Measurements from ENCODE around the gene ANKMY2. TPM values are rescaled to one million over a fixed set of nuclear protein-coding genes. Genes with fewer than 3 reads are reported as not detected.
A peak's percentile ranks its signal among the peaks of the same experiment; 100 is the strongest.

ANKMY2 gene
- total RNA-seq, 2 donors from 2014 or later: 8.6 to 12.5 TPM

DNA sequence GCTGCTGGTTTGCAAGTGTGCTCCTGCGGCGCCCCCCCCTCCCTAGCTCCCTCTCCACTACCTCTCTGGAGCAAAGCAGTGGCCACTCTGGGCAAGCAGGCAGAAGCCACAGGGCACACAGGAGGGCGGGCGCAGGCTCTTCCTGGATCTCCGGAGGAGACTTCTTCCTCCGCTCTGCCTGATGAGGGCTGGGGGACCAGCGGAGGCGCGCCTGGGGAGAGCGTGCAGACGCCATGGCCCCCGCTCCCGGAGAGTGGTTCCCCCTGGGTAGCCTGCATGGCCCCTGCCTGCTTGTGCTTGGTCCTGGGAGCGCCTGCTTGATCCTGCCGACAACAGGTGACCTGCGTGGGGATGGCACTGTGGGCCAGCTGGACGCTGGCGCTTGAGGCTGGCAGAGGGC is 29.0 kb downstream of the ANKMY2 start:
- ATAC-seq (no peak), DNase-seq (no peak)
- H3K27me3 ChIP-seq: no peaks in the 10 kb centered on the region
- no peaks in the 10 kb centered on the region for H3K36me3 ChIP-seq (replicated peaks in 1 of 2; ENCODE audit: insufficient read depth in 1 of 2, low read depth in 2 of 2)
- 80 to 90% methylated on average over 5 to 16 of the region's 18 CpGs for WGBS, 2 donors
- no peak overlapping the region for H3K4me3 ChIP-seq
- H3K27ac ChIP-seq: no peak overlapping the region
- H3K9me3 ChIP-seq: no peaks in the 10 kb centered on the region
- TF ChIP-seq, protein P1, sequence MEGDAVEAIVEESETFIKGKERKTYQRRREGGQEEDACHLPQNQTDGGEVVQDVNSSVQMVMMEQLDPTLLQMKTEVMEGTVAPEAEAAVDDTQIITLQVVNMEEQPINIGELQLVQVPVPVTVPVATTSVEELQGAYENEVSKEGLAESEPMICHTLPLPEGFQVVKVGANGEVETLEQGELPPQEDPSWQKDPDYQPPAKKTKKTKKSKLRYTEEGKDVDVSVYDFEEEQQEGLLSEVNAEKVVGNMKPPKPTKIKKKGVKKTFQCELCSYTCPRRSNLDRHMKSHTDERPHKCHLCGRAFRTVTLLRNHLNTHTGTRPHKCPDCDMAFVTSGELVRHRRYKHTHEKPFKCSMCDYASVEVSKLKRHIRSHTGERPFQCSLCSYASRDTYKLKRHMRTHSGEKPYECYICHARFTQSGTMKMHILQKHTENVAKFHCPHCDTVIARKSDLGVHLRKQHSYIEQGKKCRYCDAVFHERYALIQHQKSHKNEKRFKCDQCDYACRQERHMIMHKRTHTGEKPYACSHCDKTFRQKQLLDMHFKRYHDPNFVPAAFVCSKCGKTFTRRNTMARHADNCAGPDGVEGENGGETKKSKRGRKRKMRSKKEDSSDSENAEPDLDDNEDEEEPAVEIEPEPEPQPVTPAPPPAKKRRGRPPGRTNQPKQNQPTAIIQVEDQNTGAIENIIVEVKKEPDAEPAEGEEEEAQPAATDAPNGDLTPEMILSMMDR (IDR thresholded peaks at IDR 0.05): no peak
- no peak for TF ChIP-seq POLR2A (IDR thresholded peaks at IDR 0.05)
- intact Hi-C loops (cut with DNase I): no loop called here
- no peaks in the 10 kb centered on the region for H3K4me1 ChIP-seq

DNA sequence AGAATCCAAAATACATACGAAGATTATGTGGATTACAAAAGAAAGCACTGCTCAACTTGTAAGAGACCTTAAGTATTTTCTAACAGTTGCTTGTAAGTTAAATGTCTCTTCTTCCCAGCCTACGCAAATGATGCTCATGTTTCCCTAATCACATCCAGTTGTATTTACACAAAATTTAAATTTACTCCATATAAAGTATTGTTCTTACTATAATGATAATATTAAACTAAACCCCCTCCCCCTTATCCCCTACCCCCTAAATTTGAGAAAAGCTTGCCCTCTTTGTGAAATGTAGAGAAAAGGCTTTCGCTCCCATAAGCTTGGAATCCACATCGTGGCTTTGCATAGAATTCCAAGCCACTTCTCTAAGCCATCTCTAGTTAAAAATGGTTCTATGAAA is 29.4 kb downstream of the ANKMY2 start:
- ATAC-seq: no peak
- H3K9me3 ChIP-seq: no peaks in the 10 kb centered on the region
- 63 to 68% methylated on average over 4 of the region's 4 CpGs for WGBS, 2 donors
- no peak overlapping the region for H3K4me3 ChIP-seq
- H3K27ac ChIP-seq: no peak overlapping the region
- no peaks in the 10 kb centered on the region for H3K4me1 ChIP-seq
- no peaks in the 10 kb centered on the region for H3K27me3 ChIP-seq
- no peaks in the 10 kb centered on the region for H3K36me3 ChIP-seq (replicated peaks in 1 of 2; ENCODE audit: insufficient read depth in 1 of 2, low read depth in 2 of 2)
- TF ChIP-seq, protein P1 (IDR thresholded peaks at IDR 0.05): no peak
- no peak for TF ChIP-seq POLR2A (IDR thresholded peaks at IDR 0.05)
- no peak for DNase-seq
- intact Hi-C loops (cut with DNase I): no loop called here

DNA sequence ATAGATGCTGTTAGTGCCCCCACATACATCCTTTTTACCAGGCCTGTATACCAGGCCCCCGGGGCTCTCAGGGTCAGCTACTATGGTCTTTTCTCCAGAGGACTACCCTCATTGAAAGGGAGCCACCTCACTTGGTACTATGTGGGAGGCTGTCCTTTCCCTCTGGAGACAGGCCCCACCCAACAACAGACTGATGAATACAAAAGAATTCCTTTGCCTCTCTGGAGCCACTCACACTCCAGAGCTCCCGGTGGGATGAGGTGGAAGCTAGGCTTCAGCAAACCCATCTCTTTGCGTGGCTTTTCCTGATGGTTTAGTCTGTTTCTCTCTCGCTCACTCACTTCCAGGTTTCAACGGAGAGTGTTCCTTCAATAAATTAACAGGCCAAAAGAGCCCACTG is 30.3 kb downstream of the ANKMY2 start:
- Histone ChIP-seq H3K4me3 (no peak overlapping the region), H3K36me3 (replicated peaks in 1 of 2; ENCODE audit: insufficient read depth in 1 of 2, low read depth in 2 of 2) (no peaks in the 10 kb centered on the region), H3K27me3 (no peaks in the 10 kb centered on the region), H3K4me1 (peaks cover 6% of the 10 kb centered on the region), H3K9me3 (no peaks in the 10 kb centered on the region), H3K27ac (no peak overlapping the region)
- TF ChIP-seq, protein P1 (IDR thresholded peaks at IDR 0.05): no peak
- TF ChIP-seq POLR2A (IDR thresholded peaks at IDR 0.05): no peak
- intact Hi-C loops (cut with DNase I): no loop called here
- no peak for ATAC-seq
- WGBS, 2 donors: 80 to 93% methylated on average over 5 of the region's 5 CpGs
- no peak for DNase-seq

DNA sequence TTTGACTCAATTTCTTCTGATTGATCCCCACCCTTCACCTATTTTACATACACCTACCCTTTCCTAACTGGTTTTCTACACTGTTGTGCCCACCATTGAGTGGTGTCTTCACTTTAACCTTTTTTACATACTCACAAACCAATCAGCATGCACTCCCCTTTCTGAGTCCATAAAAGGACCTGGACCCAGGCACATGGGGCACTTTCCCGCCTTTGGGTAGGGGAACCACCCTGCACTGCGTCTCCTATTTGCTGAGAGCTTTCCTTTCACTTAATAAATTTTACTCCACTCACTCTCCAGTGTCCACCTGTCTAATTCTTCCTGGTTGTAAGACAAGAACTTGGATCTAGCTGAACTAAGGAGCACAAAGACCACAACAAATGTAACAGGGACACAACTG is 33.8 kb downstream of the ANKMY2 start:
- DNase-seq: no peak
- 63 to 95% methylated on average over 2 of the region's 2 CpGs for WGBS, 2 donors
- TF ChIP-seq, protein P1 (IDR thresholded peaks at IDR 0.05): no peak
- no peak for TF ChIP-seq POLR2A (IDR thresholded peaks at IDR 0.05)
- Histone ChIP-seq H3K9me3 (no peaks in the 10 kb centered on the region), H3K27ac (no peak overlapping the region), H3K4me3 (no peak overlapping the region), H3K27me3 (no peaks in the 10 kb centered on the region), H3K4me1 (peaks cover 26% of the 10 kb centered on the region), H3K36me3 (replicated peaks in 1 of 2; ENCODE audit: insufficient read depth in 1 of 2, low read depth in 2 of 2) (no peaks in the 10 kb centered on the region)
- no peak for ATAC-seq
- intact Hi-C loops (cut with DNase I): no loop called here

DNA sequence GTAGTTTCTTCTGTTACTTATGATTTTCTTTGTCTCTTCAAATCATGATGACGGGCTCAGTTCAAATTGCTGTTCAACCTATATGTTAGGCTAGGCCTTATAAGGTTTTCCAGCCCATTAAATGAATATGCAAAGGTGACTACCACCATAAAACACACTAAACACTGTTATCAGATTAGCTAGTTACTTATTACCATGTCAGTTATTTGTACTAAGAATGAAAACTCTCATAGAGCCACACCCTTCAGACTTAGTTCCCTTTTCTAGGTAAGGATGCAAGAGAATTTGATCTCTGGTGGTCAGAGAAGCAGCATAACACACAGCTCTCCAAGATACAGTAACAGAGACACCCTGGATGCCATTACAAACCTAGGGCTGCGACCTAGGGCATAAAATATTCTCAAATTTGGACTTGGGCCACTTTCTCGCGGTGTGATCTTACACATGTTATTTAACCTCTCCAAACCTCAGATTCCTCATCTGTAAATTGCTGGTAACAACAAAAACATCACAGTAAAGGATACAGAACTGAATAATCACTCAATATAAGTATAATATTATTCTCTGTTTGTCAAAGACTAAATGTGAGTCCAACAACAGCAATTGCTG is 35.6 kb downstream of the ANKMY2 start:
- H3K36me3 ChIP-seq (replicated peaks in 1 of 2; ENCODE audit: insufficient read depth in 1 of 2, low read depth in 2 of 2): no peaks in the 10 kb centered on the region
- ATAC-seq (peak; percentile 73), DNase-seq (no peak)
- H3K4me1 ChIP-seq: peaks cover 34% of the 10 kb centered on the region
- H3K9me3 ChIP-seq: no peaks in the 10 kb centered on the region
- intact Hi-C loops (cut with DNase I): no loop called here
- TF ChIP-seq POLR2A (IDR thresholded peaks at IDR 0.05): no peak
- TF ChIP-seq, protein P1 (IDR thresholded peaks at IDR 0.05): no peak
- peak overlapping the region in 2 of 4 donors; percentile 15 to 46 for H3K27ac ChIP-seq
- H3K4me3 ChIP-seq: no peak overlapping the region
- no peaks in the 10 kb centered on the region for H3K27me3 ChIP-seq
- WGBS, 2 donors: 32 to 34% methylated on average over 4 of the region's 4 CpGs
